Ectodermal cell (in vitro differentiated cells): ENCODE results near the gene HLA-DPA1.

Source experiments
- H3K27ac ChIP-seq: 2 replicates; pipeline ENCODE4 v1.7.0; 2013; ENCODE audit warnings: mild to moderate bottlenecking, low read depth, low read length; ENCODE audit not compliant: insufficient read depth, poor library complexity, severe bottlenecking
- H3K27me3 ChIP-seq: 2 replicates; pipeline ENCODE4 v1.7.0; 2013; ENCODE audit warnings: mild to moderate bottlenecking, low read length; ENCODE audit not compliant: insufficient read depth, control insufficient read depth, poor library complexity, severe bottlenecking
- H3K36me3 ChIP-seq: one replicate; pipeline ENCODE4 v1.7.0; 2013; ENCODE audit warnings: low read length; ENCODE audit not compliant: control insufficient read depth, insufficient read depth
- H3K4me1 ChIP-seq: one replicate; pipeline ENCODE4 v1.7.0; 2013; ENCODE audit warnings: low read length; ENCODE audit not compliant: control insufficient read depth, insufficient read depth
- H3K4me3 ChIP-seq: 2 replicates; pipeline ENCODE4 v1.7.0; 2013; ENCODE audit warnings: low read depth, low read length, control low read depth; ENCODE audit not compliant: insufficient read depth
- H3K9me3 ChIP-seq: 2 replicates; pipeline ENCODE4 v1.7.0; 2013; ENCODE audit warnings: mild to moderate bottlenecking, low read length, moderate library complexity; ENCODE audit not compliant: control insufficient read depth
- WGBS, 2 experiments: methylation state at CpG; one replicate each; pipeline ENCODE4 v1.1.7; 2013; ENCODE audit warnings: missing lambda C conversion rate in 2 of 2; 5-methylcytosine and 5-hydroxymethylcytosine counted together

The HLA-DPA1 gene

GRCh38 chr6:33019372-33019771 is 54.1 kb downstream of the HLA-DPA1 start:
- Histone ChIP-seq H3K36me3 (no peaks in the 10 kb centered on the region), H3K27ac (no peak overlapping the region), H3K4me1 (no peaks in the 10 kb centered on the region), H3K27me3 (peaks cover 4% of the 10 kb centered on the region), H3K4me3 (no peak overlapping the region), H3K9me3 (no peaks in the 10 kb centered on the region)

GRCh38 chr6:33018904-33019303 is 54.5 kb downstream of the HLA-DPA1 start:
- WGBS, 2 experiments = 74 to 79% methylated on average over 6 of the region's 6 CpGs
- no peaks in the 10 kb centered on the region for H3K9me3 ChIP-seq
- H3K4me3 ChIP-seq = no peak overlapping the region
- peaks cover 4% of the 10 kb centered on the region for H3K27me3 ChIP-seq
- no peak overlapping the region for H3K27ac ChIP-seq
- H3K36me3 ChIP-seq = no peaks in the 10 kb centered on the region
- no peaks in the 10 kb centered on the region for H3K4me1 ChIP-seq

- Histone ChIP-seq H3K9me3 (no peaks in the 10 kb centered on the region), H3K36me3 (no peaks in the 10 kb centered on the region), H3K4me1 (no peaks in the 10 kb centered on the region), H3K27me3 (peaks cover 4% of the 10 kb centered on the region), H3K4me3 (no peak overlapping the region), H3K27ac (no peak overlapping the region)
These were observed 55.0 kb downstream of the HLA-DPA1 start for GRCh38 chr6:33018418-33018817.

GRCh38 chr6:33017694-33018353 is 55.6 kb downstream of the HLA-DPA1 start:
- Histone ChIP-seq H3K27me3 (peaks cover 4% of the 10 kb centered on the region), H3K27ac (no peak overlapping the region), H3K36me3 (no peaks in the 10 kb centered on the region), H3K9me3 (no peaks in the 10 kb centered on the region), H3K4me3 (no peak overlapping the region), H3K4me1 (no peaks in the 10 kb centered on the region)
- 82 to 85% methylated on average over 3 of the region's 3 CpGs for WGBS, 2 experiments

- Histone ChIP-seq H3K36me3 (no peaks in the 10 kb centered on the region), H3K4me3 (no peak overlapping the region), H3K27me3 (peaks cover 4% of the 10 kb centered on the region), H3K9me3 (no peaks in the 10 kb centered on the region), H3K27ac (no peak overlapping the region), H3K4me1 (no peaks in the 10 kb centered on the region)
- 50 to 73% methylated on average over 2 to 4 of the region's 4 CpGs for WGBS, 2 experiments
These were observed 56.4 kb downstream of the HLA-DPA1 start for GRCh38 chr6:33017018-33017417.

- Histone ChIP-seq H3K27ac (no peak overlapping the region), H3K36me3 (no peaks in the 10 kb centered on the region), H3K9me3 (no peaks in the 10 kb centered on the region), H3K4me3 (no peak overlapping the region), H3K27me3 (peaks cover 4% of the 10 kb centered on the region), H3K4me1 (no peaks in the 10 kb centered on the region)
- 88 to 90% methylated on average over 11 of the region's 11 CpGs for WGBS, 2 experiments
These were observed 57.7 kb downstream of the HLA-DPA1 start for GRCh38 chr6:33015798-33016197.

- Histone ChIP-seq H3K4me3 (no peak overlapping the region), H3K27me3 (peaks cover 4% of the 10 kb centered on the region), H3K27ac (no peak overlapping the region), H3K9me3 (no peaks in the 10 kb centered on the region), H3K36me3 (no peaks in the 10 kb centered on the region), H3K4me1 (no peaks in the 10 kb centered on the region)
- WGBS, 2 experiments = 38 to 40% methylated on average over 6 of the region's 6 CpGs
These were observed 58.4 kb downstream of the HLA-DPA1 start for GRCh38 chr6:33014841-33015634.
